SK-N-SH (cell line): ENCODE data around the gene GARS1. TPM values are rescaled to one million over a fixed set of nuclear protein-coding genes. Genes with fewer than 3 reads are reported as not detected.

ENCODE experiments used
- CTCF ChIA-PET: fragments of 300-600, 350-600 bp; formaldehyde crosslinking; extraction: SDS; loops from one replicate; lab custom pipeline; 2021; lab: Yijun Ruan, JAX
- POLR2A ChIA-PET: fragments of 350-600 bp; sonication (Branson Sonifier 250); formaldehyde crosslinking; extraction: SDS; loops from one replicate; lab custom pipeline; 2020; ENCODE audit warnings: antibody characterized with exemption, inconsistent platforms; lab: Yijun Ruan, JAX
- DNase-seq: peaks from one replicate; pipeline ENCODE4 v3.0.0; 2012
- H2AFZ ChIP-seq: fragments of 200-600 bp; sonication (generic); 2 replicates; pipeline ENCODE4 v1.8.1; 2016; ENCODE audit warnings: antibody characterized with exemption, mild to moderate bottlenecking, low read depth
- H3F3A ChIP-seq: fragments of 200-600 bp; sonication (generic); replicated peaks from 2 replicates; pipeline ENCODE3; 2016; ENCODE audit warnings: antibody characterized with exemption, mild to moderate bottlenecking; ENCODE audit not compliant: insufficient read depth
- H3K27ac ChIP-seq, 2 experiments: fragments of 200-500 bp in 1 of 2; fragments of 200-600 bp in 1 of 2; sonication (Bioruptor generic) in 1 of 2; sonication (generic), shearing (Covaris generic) in 1 of 2; 2 replicates each; pipeline versions ENCODE4 v1.5.1 to v1.6.1; 2014 to 2016; ENCODE audit warnings: low read depth in 2 of 2, inconsistent platforms in 1 of 2, low read length in 1 of 2, mild to moderate bottlenecking in 1 of 2, mixed read lengths in 1 of 2
- H3K27me3 ChIP-seq: fragments of 200-600 bp; sonication (generic), shearing (Covaris generic); 2 replicates; pipeline ENCODE4 v1.6.1; 2016; ENCODE audit warnings: mixed run types; ENCODE audit not compliant: insufficient read depth
- H3K36me3 ChIP-seq, 2 experiments: fragments of 200-500 bp in 1 of 2; fragments of 200-600 bp in 1 of 2; sonication (Bioruptor generic) in 1 of 2; sonication (generic) in 1 of 2; replicated peaks in 1 of 2; 2 replicates each; pipeline versions ENCODE3 to v1.5.1; 2014 to 2016; ENCODE audit warnings: low read length in 1 of 2, mild to moderate bottlenecking in 1 of 2; ENCODE audit not compliant: insufficient read depth in 2 of 2, control insufficient read depth in 1 of 2
- H3K4me1 ChIP-seq, 2 experiments: fragments of 200-500 bp in 1 of 2; fragments of 200-600 bp in 1 of 2; sonication (Bioruptor generic) in 1 of 2; sonication (generic), shearing (Covaris generic) in 1 of 2; 2 replicates each; pipeline versions ENCODE4 v1.5.1 to v1.6.1; 2014 to 2016; ENCODE audit warnings: low read depth in 1 of 2, low read length in 1 of 2, mixed run types in 1 of 2; ENCODE audit not compliant: insufficient read depth in 2 of 2, control insufficient read depth in 1 of 2
- H3K4me2 ChIP-seq: fragments of 200-600 bp; sonication (generic), shearing (Covaris generic); 2 replicates; pipeline ENCODE4 v1.6.1; 2017; ENCODE audit warnings: mixed run types
- H3K4me3 ChIP-seq, 2 experiments: fragments of 200-500 bp in 1 of 2; fragments of 200-600 bp in 1 of 2; sonication (Bioruptor generic) in 1 of 2; sonication (generic), shearing (Covaris generic) in 1 of 2; 2 replicates each; pipeline versions ENCODE4 v1.5.1 to v1.8.1; 2014 to 2016; ENCODE audit warnings: low read depth in 2 of 2, inconsistent platforms in 1 of 2, low read length in 1 of 2, mild to moderate bottlenecking in 1 of 2, mixed read lengths in 1 of 2, moderate library complexity in 1 of 2
- H3K79me2 ChIP-seq: fragments of 200-600 bp; sonication (generic); 2 replicates; pipeline ENCODE4 v1.8.1; 2017; ENCODE audit warnings: mild to moderate bottlenecking; ENCODE audit not compliant: insufficient read depth
- H3K9ac ChIP-seq: fragments of 200-600 bp; sonication (generic); 2 replicates; pipeline ENCODE4 v1.6.1; 2017; ENCODE audit warnings: mixed run types
- H3K9me2 ChIP-seq: fragments of 200-600 bp; sonication (generic); 2 replicates; pipeline ENCODE4 v1.6.1; 2017; ENCODE audit warnings: mixed run types
- H3K9me3 ChIP-seq: fragments of 200-600 bp; sonication (generic); 2 replicates; pipeline ENCODE4 v1.6.1; 2017; ENCODE audit warnings: mixed run types, mild to moderate bottlenecking, moderate library complexity
- H4K20me1 ChIP-seq: fragments of 200-600 bp; sonication (generic); 2 replicates; pipeline ENCODE4 v1.6.1; 2017; ENCODE audit warnings: mild to moderate bottlenecking, mixed run types; ENCODE audit not compliant: insufficient read depth
- ELF1 ChIP-seq: IDR thresholded peaks from 2 replicates; pipeline ENCODE4 v1.4.0; 2012
- EP300 ChIP-seq, 2 experiments: IDR thresholded peaks; 2 replicates each; pipeline versions ENCODE4 v1.4.0 to v1.6.1; 2012; ENCODE audit warnings: borderline replicate concordance in 1 of 2, low read depth in 1 of 2, low read length in 1 of 2
- FOSL2 ChIP-seq: IDR thresholded peaks from 2 replicates; pipeline ENCODE4 v1.4.0; 2012; ENCODE audit warnings: low read depth, mild to moderate bottlenecking, moderate library complexity, borderline replicate concordance
- FOXJ3 ChIP-seq: sonication (generic); formaldehyde crosslinking; IDR thresholded peaks from 2 replicates; pipeline ENCODE4 v1.5.1; 2020; ENCODE audit warnings: mild to moderate bottlenecking, missing genetic modification reagents
- GABPA ChIP-seq: IDR thresholded peaks from 2 replicates; pipeline ENCODE4 v1.4.0; 2012; ENCODE audit warnings: low read depth, mild to moderate bottlenecking
- JUND ChIP-seq: IDR thresholded peaks from 2 replicates; pipeline ENCODE4 v1.4.0; 2012
- MXI1 ChIP-seq: IDR thresholded peaks from 2 replicates; pipeline ENCODE4 v1.6.1; 2012; ENCODE audit warnings: mild to moderate bottlenecking, low read depth, low read length, improper control_type of control experiment
- NFIC ChIP-seq: IDR thresholded peaks from 2 replicates; pipeline ENCODE4 v1.4.0; 2012; ENCODE audit warnings: borderline replicate concordance
- NRF1 ChIP-seq: IDR thresholded peaks from 2 replicates; pipeline ENCODE4 v1.6.1; 2012; ENCODE audit warnings: low read depth, mild to moderate bottlenecking, low read length
- PBX3 ChIP-seq: IDR thresholded peaks from 2 replicates; pipeline ENCODE4; 2012
- RAD21 ChIP-seq: IDR thresholded peaks from 2 replicates; pipeline ENCODE4 v1.6.1; 2012; ENCODE audit warnings: mild to moderate bottlenecking, low read length
- RFX5 ChIP-seq: IDR thresholded peaks from 2 replicates; pipeline ENCODE4 v1.6.1; 2012; ENCODE audit warnings: mild to moderate bottlenecking, improper control_type of control experiment, low read length
- RXRA ChIP-seq: IDR thresholded peaks from 2 replicates; pipeline ENCODE4 v1.4.0; 2012; ENCODE audit warnings: low read depth, mild to moderate bottlenecking, borderline replicate concordance
- SMC3 ChIP-seq: IDR thresholded peaks from 2 replicates; pipeline ENCODE4 v1.6.1; 2012; ENCODE audit warnings: low read depth, low read length, improper control_type of control experiment
- TAF1 ChIP-seq: IDR thresholded peaks from 2 replicates; pipeline ENCODE4 v1.6.1; 2012; ENCODE audit warnings: low read depth, mild to moderate bottlenecking, low read length, moderate library complexity, borderline replicate concordance
- TCF12 ChIP-seq: IDR thresholded peaks from 2 replicates; pipeline ENCODE4 v1.4.0; 2012
- TEAD4 ChIP-seq: IDR thresholded peaks from 2 replicates; pipeline ENCODE4 v1.4.0; 2012; ENCODE audit warnings: mild to moderate bottlenecking, borderline replicate concordance; ENCODE audit not compliant: insufficient read depth
- USF1 ChIP-seq: IDR thresholded peaks from 2 replicates; pipeline ENCODE4 v1.4.0; 2012; ENCODE audit warnings: low read depth, borderline replicate concordance
- USF2 ChIP-seq: fragments of 150-350 bp; IDR thresholded peaks from 2 replicates; pipeline ENCODE4 v1.6.1; 2017; ENCODE audit warnings: antibody characterized with exemption, low read length, low read depth, borderline replicate concordance
- YY1 ChIP-seq: IDR thresholded peaks from 2 replicates; pipeline ENCODE4 v1.4.0; 2012; ENCODE audit warnings: low read depth, mild to moderate bottlenecking
- WGBS: methylation state at CpG from one replicate; pipeline ENCODE4 v1.1.6; 2017; ENCODE audit warnings: low lambda C conversion rate; 5-methylcytosine and 5-hydroxymethylcytosine counted together
- polyA plus RNA-seq, 3 experiments: library from polyadenylated mRNA; depleted of rRNA; stranded (reverse); fragments of >200 nt; gene quantifications; 2 replicates each; pipeline ENCODE4 v1.2.3, GENCODE V29; 2012

GARS1 gene
- polyA plus RNA-seq, 1 of the 3 experiments (the other 2 are of a cell fraction), result 301 TPM

GRCh38 chr7:30562909-30563308, 31.8 kb upstream of the GARS1 start:
- Histone ChIP-seq H3K9me3 (no peaks in the 10 kb centered on the region), H3F3A (peaks cover 3% of the 10 kb centered on the region), H3K4me1 (peaks cover 0 to 11% of the 10 kb centered on the region in 2 experiments; a peak in 1 of 4 replicates), H3K36me3 (peaks cover 21 to 25% of the 10 kb centered on the region in 2 experiments)
- no peak for DNase-seq
- no peak for TF ChIP-seq USF2
- no peak for TF ChIP-seq PBX3
- TF ChIP-seq USF1, result no peak
- TF ChIP-seq MXI1, result no peak
- TF ChIP-seq NFIC, result no peak
- TF ChIP-seq RAD21, result no peak
- no peak for TF ChIP-seq JUND
- no peak for TF ChIP-seq TCF12
- TF ChIP-seq TAF1, result no peak
- no peak for TF ChIP-seq NRF1
- TF ChIP-seq YY1, result no peak
- no peak for TF ChIP-seq ELF1
- no peak for TF ChIP-seq RFX5
- no peak for TF ChIP-seq GABPA
- no peak for TF ChIP-seq TEAD4
- TF ChIP-seq RXRA, result no peak
- TF ChIP-seq FOSL2, result no peak
- no peak for TF ChIP-seq SMC3
- no peak for TF ChIP-seq FOXJ3 (CRISPR knock-in tag)
- no peak for TF ChIP-seq EP300 (IDR thresholded peaks at IDR 0.05; ENCODE audit: borderline replicate concordance in 1 of 2, low read depth in 1 of 2, low read length in 1 of 2)
- TF ChIP-seq, all 33 proteins: peak for 0
- Histone ChIP-seq H3K27ac (no peak overlapping the region), H3K27me3 (no peaks in the 10 kb centered on the region), H3K79me2 (no peaks in the 10 kb centered on the region), H4K20me1 (no peaks in the 10 kb centered on the region), H3K9me2 (no peaks in the 10 kb centered on the region), H3K4me3 (no peak overlapping the region), H3K4me2 (no peak overlapping the region), H2AFZ (no peak overlapping the region), H3K9ac (no peak overlapping the region)
- POLR2A ChIA-PET, result no interaction called here
- CTCF ChIA-PET, result interaction anchor here (0.6 to 14.7 kb wide), 17 partner anchors 8 to 655 kb away, joined by 3 to 294 read pairs (median 12); partner anchors contain the start of gene ZNRF2
- 97% methylated on average over 8 of the region's 8 CpGs for WGBS
